GM12873 (cell line): ENCODE measurements around the gene MYO1B.

Experiments
- CTCF ChIP-seq: IDR thresholded peaks from 2 replicates; pipeline ENCODE4 v1.5.1; 2012; ENCODE audit warnings: low read depth, mild to moderate bottlenecking, moderate library complexity, low read length, control low read depth; ENCODE audit not compliant: insufficient read depth; ENCODE audit errors: missing control alignments

MYO1B gene

GRCh38 chr2:191268596-191268995, 23.4 kb downstream of the MYO1B start:
- no peak for TF ChIP-seq CTCF

DNA sequence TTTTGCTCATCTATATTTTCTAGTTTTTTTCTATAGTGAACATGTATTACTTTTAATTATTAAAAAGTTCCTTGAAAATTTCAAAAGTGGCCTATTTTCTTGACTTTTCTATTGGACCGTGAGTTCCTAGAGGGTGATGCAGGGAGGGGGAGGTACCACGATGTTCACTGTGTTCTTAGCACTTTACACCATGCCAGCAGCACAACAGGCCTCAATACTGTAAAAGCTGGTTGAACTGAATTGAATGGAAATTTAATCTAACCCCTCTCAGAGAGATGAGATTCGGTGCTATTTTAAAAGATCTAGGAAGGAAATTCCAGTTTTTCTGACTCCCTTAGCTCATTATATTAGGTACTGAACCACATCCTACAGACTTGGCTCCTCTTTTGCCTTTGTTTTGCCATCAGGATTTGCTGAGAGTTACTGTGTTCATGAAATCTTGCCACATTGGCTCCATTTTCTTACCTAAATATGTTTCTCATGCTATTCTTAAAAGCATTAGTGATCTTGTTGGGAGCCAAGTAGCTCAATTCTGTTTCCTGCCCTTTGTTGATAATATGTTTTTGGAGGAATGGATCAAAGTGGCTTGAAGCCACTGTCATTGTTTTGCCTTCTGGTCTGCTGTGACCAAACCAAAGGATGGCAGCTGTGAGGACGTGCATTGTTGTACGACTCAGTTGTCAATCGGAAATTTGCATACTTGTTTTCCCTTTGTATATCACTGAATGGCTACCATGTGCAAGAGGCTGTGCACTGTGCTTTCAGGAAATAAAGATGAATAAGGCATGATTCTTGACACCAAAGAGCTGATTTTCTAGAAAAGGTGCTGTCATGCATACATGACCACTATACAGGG, 25.3 kb downstream of the MYO1B start:
- no peak for TF ChIP-seq CTCF

GRCh38 chr2:191272064-191272463, 26.9 kb downstream of the MYO1B start:
- no peak for TF ChIP-seq CTCF

DNA sequence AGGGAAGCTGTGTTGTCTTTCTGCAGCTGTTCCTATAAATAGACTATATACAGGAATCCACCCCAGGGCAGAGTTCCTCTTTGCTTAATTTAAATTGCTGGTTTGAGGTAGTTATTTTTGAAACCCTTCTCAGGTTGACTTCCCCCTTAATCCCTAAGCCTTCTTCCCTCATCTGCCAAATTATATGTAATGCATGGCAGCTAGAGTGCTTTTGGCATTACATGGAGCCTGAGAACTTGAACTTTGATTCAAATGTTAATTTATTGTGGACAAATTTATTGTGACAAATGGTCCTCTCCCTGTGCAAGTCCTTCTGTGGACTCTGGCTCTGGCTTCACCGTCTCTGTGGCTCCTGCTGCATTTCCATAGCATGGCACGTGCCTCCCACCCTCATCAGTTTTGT, 29.2 kb downstream of the MYO1B start:
- no peak for TF ChIP-seq CTCF

DNA sequence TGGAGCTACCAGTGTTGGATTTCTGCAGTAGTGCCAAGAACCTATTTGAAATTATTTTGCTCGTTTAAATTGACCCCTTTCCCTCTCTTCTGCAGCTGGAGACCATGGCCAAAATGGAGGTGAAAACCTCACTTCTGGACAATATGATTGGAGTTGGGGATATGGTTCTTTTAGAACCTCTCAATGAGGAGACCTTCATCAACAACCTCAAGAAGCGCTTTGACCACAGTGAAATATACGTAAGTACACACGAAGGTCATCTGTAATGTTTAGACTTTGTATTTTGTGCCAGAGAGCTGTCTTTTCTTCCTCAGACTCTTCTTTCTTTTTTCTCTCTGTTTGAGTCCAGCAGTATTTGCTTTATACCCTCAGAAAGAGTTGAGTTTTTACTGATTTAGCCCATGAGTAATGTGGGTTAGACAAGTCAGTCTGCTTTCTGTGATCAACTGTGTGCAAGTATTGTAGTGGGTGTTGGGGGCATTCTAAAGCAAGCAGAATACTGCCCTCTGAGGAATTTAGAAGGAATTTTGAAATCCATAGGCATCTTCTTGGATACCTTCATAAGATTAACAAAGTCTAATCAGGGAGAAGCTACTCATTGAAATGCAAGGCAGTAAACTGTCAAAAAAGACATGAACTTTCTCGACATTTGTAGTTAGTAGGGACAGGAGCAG, 31.7 kb downstream of the MYO1B start:
- no peak for TF ChIP-seq CTCF

- TF ChIP-seq CTCF: no peak
These were observed 35.1 kb downstream of the MYO1B start for GRCh38 chr2:191280290-191280689.
